H1 (cell line): ENCODE data around the gene ZBTB48. TPM values are rescaled to one million over a fixed set of nuclear protein-coding genes. Genes with fewer than 3 reads are reported as not detected.

Experiments used
- CEBPB ChIP-seq: IDR thresholded peaks from 2 replicates; pipeline ENCODE4 v1.6.1; 2012; ENCODE audit warnings: low read depth, low read length
- MAX ChIP-seq: IDR thresholded peaks from 2 replicates; pipeline ENCODE4 v1.6.1; 2012; ENCODE audit warnings: inconsistent platforms
- TCF12 ChIP-seq: IDR thresholded peaks from 2 replicates; pipeline ENCODE4 v1.6.1; 2011; ENCODE audit warnings: low read depth, mild to moderate bottlenecking, low read length
- polyA plus RNA-seq, 7 experiments: library from polyadenylated mRNA; depleted of rRNA in 3 of 7; stranded (reverse) in 5 of 7; unstranded in 2 of 7; fragments of >200 nt in 5 of 7; fragments of 200-250 nt in 2 of 7; gene quantifications; 1 replicate in 5 of 7; 2 replicates in 1 of 7; 4 replicates in 1 of 7; pipeline versions ENCODE4 v1.2.1 to v1.2.3, GENCODE V29; 2011 to 2013; ENCODE audit warnings: missing spikeins in 2 of 7, mixed read lengths in 2 of 7
- total RNA-seq: library from RNA; stranded (reverse); fragmentation: NEBNext Ultra II Directional; extraction: Animal tissue kit (Norgen Biotek cat#: 25700); gene quantifications from 2 replicates; pipeline ENCODE4 v1.2.1, GENCODE V29; 2021

The ZBTB48 gene
- total and polyA plus RNA-seq, 2 of the 8 experiments (the other 6 are each of a cell fraction or from before 2014, with no cell fraction given) = 28.2 to 28.8 TPM

DNA sequence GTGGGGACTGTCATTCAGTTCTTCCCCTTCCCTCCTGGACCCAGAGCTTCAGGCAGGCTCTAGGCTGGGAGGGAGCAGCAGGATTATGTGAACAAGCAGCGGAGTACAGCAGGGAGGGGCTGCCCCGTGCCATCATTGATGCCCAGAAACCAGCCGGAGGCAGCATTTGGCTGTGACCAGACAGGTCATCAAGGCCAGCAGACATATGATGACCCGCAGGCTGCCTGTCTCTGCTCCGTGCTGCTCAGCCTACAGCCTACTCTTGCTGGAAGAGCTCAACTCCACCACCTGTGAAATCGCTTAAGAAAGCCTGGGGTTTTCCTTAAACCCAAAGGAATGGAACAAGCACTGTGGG lies 18.0 kb downstream of the ZBTB48 start (continued):
- TF ChIP-seq TCF12 (no peak), CEBPB (no peak), MAX (no peak)
